ENCODE measurements around the gene MRPS18A. TPM values are rescaled to one million over a fixed set of nuclear protein-coding genes. Genes with fewer than 3 reads are reported as not detected.

The MRPS18A gene
- total and polyA plus RNA-seq, 2 of the 13 experiments (the other 11 are each of a cell fraction or from before 2014, with no cell fraction given), result 87.8 to 89.1 TPM

- TF ChIP-seq ZNF337 (CRISPR knock-in tag; IDR thresholded peaks at IDR 0.05; ENCODE audit: borderline replicate concordance, low read depth) (no peak), ARID3A (IDR thresholded peaks at IDR 0.05; ENCODE audit: low read depth, low read length) (no peak), EED (CRISPR knock-in tag; IDR thresholded peaks at IDR 0.05) (no peak), ZBTB21 (CRISPR knock-in tag; IDR thresholded peaks at IDR 0.05) (no peak), MAFG (CRISPR knock-in tag; IDR thresholded peaks at IDR 0.05) (no peak), GMEB2 (CRISPR knock-in tag; IDR thresholded peaks at IDR 0.05; ENCODE audit: low read depth) (no peak), KDM5B (CRISPR knock-in tag; IDR thresholded peaks at IDR 0.05; ENCODE audit: borderline replicate concordance) (peak; percentile 48; the same call in 1 of the 2 replicates), ZC3H4 (CRISPR knock-in tag; IDR thresholded peaks at IDR 0.05; ENCODE audit: borderline replicate concordance) (no peak), NFATC3 (CRISPR knock-in tag; IDR thresholded peaks at IDR 0.05) (no peak), ZNF577 (CRISPR knock-in tag; IDR thresholded peaks at IDR 0.05; ENCODE audit: borderline replicate concordance, low read depth) (no peak), PLSCR1 (CRISPR knock-in tag; IDR thresholded peaks at IDR 0.05; ENCODE audit: borderline replicate concordance) (no peak), ELK4 (CRISPR knock-in tag; IDR thresholded peaks at IDR 0.05; ENCODE audit: borderline replicate concordance) (no peak), ZNF121 (CRISPR knock-in tag; IDR thresholded peaks at IDR 0.05) (no peak), ELF4 (CRISPR knock-in tag; IDR thresholded peaks at IDR 0.05; ENCODE audit: borderline replicate concordance) (no peak), KDM6A (CRISPR knock-in tag; IDR thresholded peaks at IDR 0.05; ENCODE audit: low read depth) (no peak)
- TF ChIP-seq, protein P1, sequence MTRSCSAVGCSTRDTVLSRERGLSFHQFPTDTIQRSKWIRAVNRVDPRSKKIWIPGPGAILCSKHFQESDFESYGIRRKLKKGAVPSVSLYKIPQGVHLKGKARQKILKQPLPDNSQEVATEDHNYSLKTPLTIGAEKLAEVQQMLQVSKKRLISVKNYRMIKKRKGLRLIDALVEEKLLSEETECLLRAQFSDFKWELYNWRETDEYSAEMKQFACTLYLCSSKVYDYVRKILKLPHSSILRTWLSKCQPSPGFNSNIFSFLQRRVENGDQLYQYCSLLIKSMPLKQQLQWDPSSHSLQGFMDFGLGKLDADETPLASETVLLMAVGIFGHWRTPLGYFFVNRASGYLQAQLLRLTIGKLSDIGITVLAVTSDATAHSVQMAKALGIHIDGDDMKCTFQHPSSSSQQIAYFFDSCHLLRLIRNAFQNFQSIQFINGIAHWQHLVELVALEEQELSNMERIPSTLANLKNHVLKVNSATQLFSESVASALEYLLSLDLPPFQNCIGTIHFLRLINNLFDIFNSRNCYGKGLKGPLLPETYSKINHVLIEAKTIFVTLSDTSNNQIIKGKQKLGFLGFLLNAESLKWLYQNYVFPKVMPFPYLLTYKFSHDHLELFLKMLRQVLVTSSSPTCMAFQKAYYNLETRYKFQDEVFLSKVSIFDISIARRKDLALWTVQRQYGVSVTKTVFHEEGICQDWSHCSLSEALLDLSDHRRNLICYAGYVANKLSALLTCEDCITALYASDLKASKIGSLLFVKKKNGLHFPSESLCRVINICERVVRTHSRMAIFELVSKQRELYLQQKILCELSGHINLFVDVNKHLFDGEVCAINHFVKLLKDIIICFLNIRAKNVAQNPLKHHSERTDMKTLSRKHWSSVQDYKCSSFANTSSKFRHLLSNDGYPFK (CRISPR knock-in tag; IDR thresholded peaks at IDR 0.05; ENCODE audit: borderline replicate concordance), result peak; percentile 32; the same call in 1 of the 2 replicates
- TF ChIP-seq, protein P2, sequence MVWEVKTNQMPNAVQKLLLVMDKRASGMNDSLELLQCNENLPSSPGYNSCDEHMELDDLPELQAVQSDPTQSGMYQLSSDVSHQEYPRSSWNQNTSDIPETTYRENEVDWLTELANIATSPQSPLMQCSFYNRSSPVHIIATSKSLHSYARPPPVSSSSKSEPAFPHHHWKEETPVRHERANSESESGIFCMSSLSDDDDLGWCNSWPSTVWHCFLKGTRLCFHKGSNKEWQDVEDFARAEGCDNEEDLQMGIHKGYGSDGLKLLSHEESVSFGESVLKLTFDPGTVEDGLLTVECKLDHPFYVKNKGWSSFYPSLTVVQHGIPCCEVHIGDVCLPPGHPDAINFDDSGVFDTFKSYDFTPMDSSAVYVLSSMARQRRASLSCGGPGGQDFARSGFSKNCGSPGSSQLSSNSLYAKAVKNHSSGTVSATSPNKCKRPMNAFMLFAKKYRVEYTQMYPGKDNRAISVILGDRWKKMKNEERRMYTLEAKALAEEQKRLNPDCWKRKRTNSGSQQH (CRISPR knock-in tag; IDR thresholded peaks at IDR 0.05; ENCODE audit: low read depth), result no peak
- TF ChIP-seq, protein P3, sequence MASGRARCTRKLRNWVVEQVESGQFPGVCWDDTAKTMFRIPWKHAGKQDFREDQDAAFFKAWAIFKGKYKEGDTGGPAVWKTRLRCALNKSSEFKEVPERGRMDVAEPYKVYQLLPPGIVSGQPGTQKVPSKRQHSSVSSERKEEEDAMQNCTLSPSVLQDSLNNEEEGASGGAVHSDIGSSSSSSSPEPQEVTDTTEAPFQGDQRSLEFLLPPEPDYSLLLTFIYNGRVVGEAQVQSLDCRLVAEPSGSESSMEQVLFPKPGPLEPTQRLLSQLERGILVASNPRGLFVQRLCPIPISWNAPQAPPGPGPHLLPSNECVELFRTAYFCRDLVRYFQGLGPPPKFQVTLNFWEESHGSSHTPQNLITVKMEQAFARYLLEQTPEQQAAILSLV (CRISPR knock-in tag; IDR thresholded peaks at IDR 0.05; ENCODE audit: borderline replicate concordance), result 0 out of 2 replicates have a peak, but pooled peaks have one; percentile 22
These were observed 36.2 kb upstream of the MRPS18A start (continued) for GRCh38 chr6:43723737-43724295.

Measured in HepG2 (cell line).